Coronary artery (tissue), 2 donors: Measurements from ENCODE around the gene DISC1.

Experiments
- DNase-seq: peaks from one replicate; pipeline ENCODE4 v3.0.0-alpha.2; 2017; ENCODE audit warnings: low spot score
- H3K27ac ChIP-seq, 2 donors: fragments of 200-600 bp; sonication (generic); one replicate each; pipeline ENCODE4 v1.5.1; 2016 to 2019
- H3K4me3 ChIP-seq: fragments of 200-600 bp; sonication (generic); 2 replicates; pipeline ENCODE4 v1.5.1; 2016; ENCODE audit warnings: mild to moderate bottlenecking, moderate library complexity
- TF ChIP-seq, protein P1 (sequence below): fragments of 200-600 bp; sonication (generic); IDR thresholded peaks from one replicate; pipeline ENCODE4 v1.5.1; 2019; ENCODE audit warnings: antibody characterized with exemption

Gene DISC1

DNA sequence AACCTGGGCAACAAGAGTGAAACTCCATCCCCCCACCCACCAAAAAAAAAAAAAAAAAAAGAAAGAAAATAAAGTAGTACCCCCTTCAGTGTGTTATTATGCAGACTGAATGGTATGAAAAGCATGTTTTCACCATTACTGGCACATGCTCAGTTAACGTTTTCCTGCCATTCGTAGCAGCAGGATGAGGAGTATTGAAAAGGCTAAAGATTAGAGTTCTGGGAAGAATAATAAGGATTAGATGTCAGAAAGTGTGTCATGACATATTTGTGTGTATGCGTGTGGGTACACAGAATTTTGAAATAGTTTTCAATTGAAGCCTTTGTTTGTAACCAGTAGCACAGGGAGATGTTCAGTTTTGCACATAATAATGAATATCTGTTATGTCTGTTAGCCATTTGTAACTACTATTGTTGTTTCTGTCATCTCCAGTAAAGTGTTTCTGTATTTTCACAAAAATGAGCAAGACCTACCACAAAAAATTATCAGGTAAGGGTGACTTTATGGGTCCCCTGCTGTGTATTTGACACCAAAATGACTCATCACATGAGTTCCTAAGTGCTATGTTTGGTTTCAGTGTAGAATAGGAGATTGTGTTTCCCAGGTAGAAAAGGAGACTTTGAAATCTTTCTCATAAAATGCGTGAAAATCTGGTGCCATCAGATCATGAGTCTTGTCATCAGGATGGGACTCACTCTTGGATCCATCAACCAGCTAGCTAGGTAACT lies 358.9 kb downstream of the DISC1 start:
- TF ChIP-seq, protein P1, sequence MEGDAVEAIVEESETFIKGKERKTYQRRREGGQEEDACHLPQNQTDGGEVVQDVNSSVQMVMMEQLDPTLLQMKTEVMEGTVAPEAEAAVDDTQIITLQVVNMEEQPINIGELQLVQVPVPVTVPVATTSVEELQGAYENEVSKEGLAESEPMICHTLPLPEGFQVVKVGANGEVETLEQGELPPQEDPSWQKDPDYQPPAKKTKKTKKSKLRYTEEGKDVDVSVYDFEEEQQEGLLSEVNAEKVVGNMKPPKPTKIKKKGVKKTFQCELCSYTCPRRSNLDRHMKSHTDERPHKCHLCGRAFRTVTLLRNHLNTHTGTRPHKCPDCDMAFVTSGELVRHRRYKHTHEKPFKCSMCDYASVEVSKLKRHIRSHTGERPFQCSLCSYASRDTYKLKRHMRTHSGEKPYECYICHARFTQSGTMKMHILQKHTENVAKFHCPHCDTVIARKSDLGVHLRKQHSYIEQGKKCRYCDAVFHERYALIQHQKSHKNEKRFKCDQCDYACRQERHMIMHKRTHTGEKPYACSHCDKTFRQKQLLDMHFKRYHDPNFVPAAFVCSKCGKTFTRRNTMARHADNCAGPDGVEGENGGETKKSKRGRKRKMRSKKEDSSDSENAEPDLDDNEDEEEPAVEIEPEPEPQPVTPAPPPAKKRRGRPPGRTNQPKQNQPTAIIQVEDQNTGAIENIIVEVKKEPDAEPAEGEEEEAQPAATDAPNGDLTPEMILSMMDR: no peak
- H3K27ac ChIP-seq: no peak overlapping the region

DNA sequence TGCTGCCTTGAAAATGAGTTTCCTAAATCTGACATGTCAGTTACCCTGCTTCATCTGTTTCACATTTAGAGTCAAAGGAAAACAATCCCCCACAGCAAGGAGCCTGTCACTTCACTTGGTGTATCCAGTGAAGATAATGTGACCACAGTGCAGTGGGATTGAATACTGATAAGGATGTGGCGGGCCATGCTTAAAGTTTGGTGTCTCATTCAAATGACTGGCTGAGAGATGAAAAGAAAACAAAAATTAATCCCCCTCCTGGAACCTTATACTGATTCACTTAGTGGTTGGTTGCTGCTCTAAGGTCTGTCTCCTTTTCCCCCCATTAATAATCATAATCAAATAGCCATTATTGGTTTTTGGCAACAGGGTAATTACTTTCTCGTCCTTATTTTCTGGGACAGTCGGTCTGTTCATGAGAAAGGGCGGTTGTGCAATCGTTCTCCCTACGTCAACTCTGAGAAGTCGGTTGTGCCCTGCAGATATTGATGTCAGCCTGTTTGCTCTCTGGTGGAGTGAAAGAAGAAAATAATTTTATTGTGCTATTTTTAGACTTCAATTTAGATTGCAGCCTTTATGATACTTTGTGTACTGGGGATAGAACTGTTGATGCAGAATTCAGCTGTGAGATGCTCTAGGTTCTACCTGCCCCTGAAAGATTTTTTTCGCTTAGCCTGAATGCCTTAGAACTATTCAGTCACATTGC lies 360.2 kb downstream of the DISC1 start:
- no peak overlapping the region for H3K4me3 ChIP-seq
- TF ChIP-seq, protein P1: no peak
- no peak for DNase-seq
- peak overlapping the region in 1 of 2 donors; percentile 37 for H3K27ac ChIP-seq

More for the DNA sequence above, 358.9 kb downstream of the DISC1 start:
- no peak for DNase-seq
- no peak overlapping the region for H3K4me3 ChIP-seq

DNA sequence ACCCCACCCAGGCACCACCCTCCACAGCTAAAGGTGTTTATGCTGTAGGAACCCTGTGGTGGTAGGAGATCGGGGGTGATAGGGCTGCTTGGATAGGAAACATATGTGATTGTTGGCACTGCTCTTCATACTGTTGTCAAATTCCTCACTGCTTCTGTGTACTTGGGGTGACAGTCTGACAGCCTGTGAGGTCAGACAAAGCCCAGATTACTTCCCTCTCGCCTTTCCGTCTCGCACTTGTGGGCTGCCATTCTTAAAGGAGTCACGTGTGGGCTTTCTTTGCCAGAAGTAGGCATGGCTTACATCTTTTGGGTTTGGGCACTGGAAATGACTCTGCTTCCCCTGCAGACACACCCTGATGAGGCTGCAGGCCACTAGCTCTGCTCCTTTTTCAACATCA lies 363.8 kb downstream of the DISC1 start:
- Histone ChIP-seq H3K4me3 (no peak overlapping the region), H3K27ac (peak overlapping the region in 1 of 2 donors; percentile 60)
- TF ChIP-seq, protein P1: no peak
- no peak for DNase-seq

DNA sequence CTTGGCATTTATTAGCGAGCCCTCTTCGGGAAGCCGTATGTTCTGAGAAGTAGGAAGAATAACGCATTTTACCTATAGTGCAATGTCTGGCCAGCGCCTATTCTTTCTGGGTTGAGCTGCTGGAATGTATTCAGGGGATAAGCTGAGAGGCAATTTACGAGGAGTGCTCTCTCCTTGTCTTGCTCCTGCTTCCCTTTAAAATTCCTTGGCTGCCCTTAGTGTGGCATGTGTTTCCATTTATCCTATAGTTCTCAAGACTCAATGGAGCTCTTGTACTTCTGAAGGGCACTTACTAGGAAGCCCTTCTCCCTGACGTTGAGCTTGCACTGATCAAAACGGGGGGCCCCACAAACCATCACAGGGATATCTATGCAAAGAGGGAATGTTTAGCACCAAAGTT lies 364.6 kb downstream of the DISC1 start:
- no peak overlapping the region for H3K27ac ChIP-seq
- no peak for DNase-seq
- TF ChIP-seq, protein P1: no peak
- H3K4me3 ChIP-seq: no peak overlapping the region

DNA sequence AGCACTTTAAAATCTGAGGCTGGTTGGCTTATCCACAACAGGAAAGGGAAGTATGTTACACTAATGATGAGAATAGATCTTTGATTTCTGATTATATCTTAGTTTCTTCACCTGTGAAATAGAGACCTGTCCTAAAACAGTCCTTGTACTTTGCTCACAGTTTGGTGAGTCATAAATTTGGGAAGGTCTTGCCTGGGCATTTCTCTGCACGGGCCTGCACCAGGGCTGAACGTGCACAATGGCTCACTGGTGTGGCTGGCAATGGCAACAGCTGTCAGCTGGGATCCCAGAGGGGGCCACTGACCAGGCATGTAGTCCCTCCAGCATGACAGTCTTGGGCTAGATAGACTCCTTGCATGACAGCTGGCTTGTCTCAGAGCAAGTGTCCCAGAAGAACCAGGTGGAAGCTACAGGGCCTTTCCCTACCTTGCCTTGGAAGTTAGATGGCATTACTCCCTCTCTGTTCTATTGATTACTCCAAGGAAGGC lies 367.4 kb downstream of the DISC1 start:
- no peak overlapping the region for H3K27ac ChIP-seq
- TF ChIP-seq, protein P1: no peak
- H3K4me3 ChIP-seq: no peak overlapping the region
- no peak for DNase-seq

DNA sequence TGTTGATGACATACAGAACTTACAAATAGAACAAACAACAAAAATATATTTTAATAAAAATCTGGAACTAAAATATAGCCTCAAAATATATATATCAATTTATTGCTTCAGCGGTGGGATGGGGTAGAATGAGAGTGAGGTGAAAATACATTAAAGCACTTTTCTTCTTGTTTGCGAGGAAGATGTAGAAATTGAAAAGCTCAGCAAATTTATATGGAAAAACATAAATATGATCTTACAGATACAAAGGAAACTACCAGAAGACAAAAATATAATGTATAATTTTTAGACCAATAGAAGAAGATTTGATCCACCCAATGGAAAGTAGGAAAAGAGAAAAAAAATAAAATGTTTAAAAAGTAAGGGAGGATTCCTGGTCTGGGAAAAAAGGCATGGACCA lies 372.2 kb downstream of the DISC1 start:
- TF ChIP-seq, protein P1: no peak
- H3K4me3 ChIP-seq: no peak overlapping the region
- no peak for DNase-seq
- no peak overlapping the region for H3K27ac ChIP-seq
